Skeletal muscle satellite cell (primary cell): ENCODE measurements around the gene CTDSPL.
"Not testable (repeated sequence)": the region's sequence is repeated elsewhere in the genome, so short reads cannot be mapped to it uniquely, and the experiment has no call there.

Source experiments
- H3K27me3 ChIP-seq: 2 replicates; pipeline ENCODE4 v1.7.0; 2013; ENCODE audit warnings: low read length; ENCODE audit not compliant: control insufficient read depth, insufficient read depth
- H3K36me3 ChIP-seq: 2 replicates; pipeline ENCODE4 v1.7.0; 2013; ENCODE audit warnings: mild to moderate bottlenecking, control low read depth, low read length; ENCODE audit not compliant: insufficient read depth
- H3K4me1 ChIP-seq: 2 replicates; pipeline ENCODE4 v1.7.0; 2013; ENCODE audit warnings: low read length; ENCODE audit not compliant: control insufficient read depth, insufficient read depth
- H3K4me2 ChIP-seq: 2 replicates; pipeline ENCODE4 v1.7.0; 2013; ENCODE audit warnings: mild to moderate bottlenecking, low read length
- H3K4me3 ChIP-seq: 2 replicates; pipeline ENCODE4 v1.7.0; 2013; ENCODE audit warnings: low read length
- H3K9ac ChIP-seq: 2 replicates; pipeline ENCODE4 v1.7.0; 2013; ENCODE audit warnings: mild to moderate bottlenecking, low read depth, low read length, moderate library complexity
- H3K9me3 ChIP-seq: replicated peaks from 2 replicates; pipeline ENCODE4 v1.7.0; 2013; ENCODE audit warnings: mild to moderate bottlenecking, control low read depth, low read length

Gene CTDSPL

GRCh38 chr3:38022896-38023709, 161.4 kb downstream of the CTDSPL start:
- peak overlapping the region; percentile 79 for H3K4me3 ChIP-seq
- H3K4me2 ChIP-seq: peak overlapping the region; percentile 90
- H3K4me1 ChIP-seq: peaks cover 21% of the 10 kb centered on the region

DNA sequence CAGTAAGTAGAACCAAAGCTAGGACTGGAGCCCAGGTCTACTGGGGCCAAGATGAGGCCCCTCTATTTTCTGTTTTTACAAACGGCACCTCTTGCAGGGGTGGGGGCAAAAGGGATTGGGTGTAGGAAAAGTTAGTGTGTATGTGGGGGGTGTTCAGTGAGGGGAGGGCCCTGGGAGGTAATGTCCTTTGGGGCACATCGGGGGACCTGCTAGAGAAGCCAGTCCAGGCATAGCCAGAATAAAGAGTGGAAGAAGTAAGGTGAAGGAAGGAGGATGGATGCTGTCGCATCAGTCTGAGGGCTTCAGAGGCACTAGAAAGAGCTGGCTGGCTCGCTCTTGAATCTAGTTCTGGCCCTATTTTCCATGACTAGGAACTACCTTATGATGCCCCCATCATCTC, 165.2 kb downstream of the CTDSPL start:
- Histone ChIP-seq H3K27me3 (no peaks in the 10 kb centered on the region), H3K9me3 (no peaks in the 10 kb centered on the region), H3K36me3 (no peaks in the 10 kb centered on the region), H3K9ac (no peak overlapping the region), H3K4me1 (peaks cover 48% of the 10 kb centered on the region), H3K4me2 (no peak overlapping the region), H3K4me3 (no peak overlapping the region)

More at GRCh38 chr3:38022896-38023709, 161.4 kb downstream of the CTDSPL start:
- H3K27me3 ChIP-seq: no peaks in the 10 kb centered on the region
- H3K9ac ChIP-seq: no peak overlapping the region
- H3K9me3 ChIP-seq: no peaks in the 10 kb centered on the region
- H3K36me3 ChIP-seq: peaks cover 16% of the 10 kb centered on the region

GRCh38 chr3:38027466-38028465, 166.1 kb downstream of the CTDSPL start:
- H3K9ac ChIP-seq: no peak overlapping the region
- H3K4me1 ChIP-seq: peaks cover 52% of the 10 kb centered on the region
- no peaks in the 10 kb centered on the region for H3K36me3 ChIP-seq
- no peaks in the 10 kb centered on the region for H3K27me3 ChIP-seq
- peak overlapping the region; percentile 84 for H3K4me3 ChIP-seq
- H3K9me3 ChIP-seq: no peaks in the 10 kb centered on the region
- peak overlapping the region; percentile 93 for H3K4me2 ChIP-seq

DNA sequence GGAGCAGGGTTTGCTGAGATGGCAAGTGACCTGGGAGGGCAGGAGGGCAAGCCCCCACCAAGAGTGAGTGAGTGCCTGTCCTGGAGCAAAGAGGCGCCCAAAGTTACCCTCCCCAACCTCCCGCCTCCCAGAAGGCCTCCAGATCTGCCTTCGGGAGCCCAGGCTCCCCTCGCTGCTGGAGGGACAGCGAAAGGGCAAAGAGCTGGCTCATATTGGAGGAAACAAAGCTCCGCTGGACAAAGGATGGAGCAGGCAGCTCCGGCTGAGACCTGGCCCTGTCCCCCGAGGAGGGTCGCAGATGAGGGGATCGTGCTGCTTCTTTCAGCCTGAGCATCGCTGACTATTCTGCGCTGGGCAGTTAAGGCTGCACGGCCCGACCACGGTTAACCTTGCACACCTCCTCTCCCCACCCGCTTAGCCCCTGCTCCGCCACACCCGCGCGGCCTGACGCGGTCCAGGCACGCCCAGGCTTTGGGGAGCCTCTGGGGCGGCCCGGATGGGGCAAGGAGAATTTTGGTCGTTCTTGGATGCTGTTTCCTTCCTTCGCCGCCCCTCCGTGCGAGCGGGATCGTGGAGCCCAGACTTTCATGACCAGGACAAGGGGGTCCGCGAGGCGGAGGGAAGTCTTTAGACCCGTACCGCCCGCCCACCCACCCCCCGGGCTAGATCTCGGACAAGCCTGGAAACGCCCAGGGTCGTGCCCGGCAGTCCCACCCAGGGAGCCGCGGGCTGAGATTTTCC, 167.1 kb downstream of the CTDSPL start:
- H3K9ac ChIP-seq: peak overlapping the region; percentile 86
- H3K9me3 ChIP-seq: no peaks in the 10 kb centered on the region
- peaks cover 48% of the 10 kb centered on the region for H3K4me1 ChIP-seq

DNA sequence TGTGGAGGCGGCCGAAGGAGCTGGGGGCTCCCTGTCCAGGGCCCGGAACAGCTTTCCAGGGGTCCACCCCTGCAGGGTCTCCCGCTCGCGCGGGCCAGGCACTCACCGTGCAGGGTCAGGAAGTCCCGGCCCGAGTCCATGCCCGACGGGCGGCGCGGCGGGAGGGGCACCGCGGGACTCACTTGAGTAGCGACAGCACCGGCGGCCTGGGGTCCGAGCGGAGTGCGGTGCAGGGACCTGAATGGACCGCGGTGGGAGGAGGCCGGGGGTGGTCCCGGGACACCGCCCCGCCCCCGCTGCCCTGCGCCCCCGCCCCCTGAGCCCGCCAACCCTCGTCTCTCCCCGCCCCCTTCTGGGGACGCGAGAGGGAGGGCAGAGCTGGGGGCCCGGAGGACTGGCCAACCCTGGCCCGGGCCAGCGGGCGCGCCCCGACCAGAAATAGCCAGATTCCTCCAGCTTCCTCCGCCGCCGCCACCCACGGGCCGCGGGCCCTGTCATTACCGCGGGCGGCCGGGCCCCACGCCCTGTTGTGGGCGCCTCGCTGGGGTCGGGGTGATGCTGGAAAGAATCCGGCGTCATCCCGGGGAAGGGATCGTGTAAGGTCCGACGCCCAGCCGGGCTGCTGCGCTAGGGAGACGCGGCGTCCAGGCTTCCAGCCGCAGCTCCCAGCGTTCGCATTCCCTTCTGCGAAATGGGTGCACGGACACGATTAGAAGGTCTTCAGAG, 167.9 kb downstream of the CTDSPL start, which contains the start of gene PLCD1:
TSS of gene PLCD1 (minus strand) at position 243 of the 726 bp plus-strand sequence. CDS start at position 140, 103 bp downstream.
- peak within 1 kb of the TSS; percentile 93 for H3K4me2 ChIP-seq
- peak within 1 kb of the TSS; percentile 86 for H3K9ac ChIP-seq
- H3K36me3 ChIP-seq: no peaks in the 10 kb centered on the region
- peaks cover 43% of the 10 kb centered on the region for H3K4me1 ChIP-seq
- H3K4me3 ChIP-seq: peak within 1 kb of the TSS; percentile 84
- H3K27me3 ChIP-seq: no peaks in the 10 kb centered on the region
- no peaks in the 10 kb centered on the region for H3K9me3 ChIP-seq

More for the DNA sequence above, 167.1 kb downstream of the CTDSPL start:
- H3K4me3 ChIP-seq: peak overlapping the region; percentile 84
- H3K4me2 ChIP-seq: peak overlapping the region; percentile 93
- H3K27me3 ChIP-seq: no peaks in the 10 kb centered on the region
- H3K36me3 ChIP-seq: no peaks in the 10 kb centered on the region

GRCh38 chr3:38030126-38031021, 168.7 kb downstream of the CTDSPL start:
- Histone ChIP-seq H3K27me3 (no peaks in the 10 kb centered on the region), H3K9ac (peak overlapping the region; percentile 84), H3K36me3 (no peaks in the 10 kb centered on the region), H3K4me2 (peak overlapping the region; percentile 93), H3K9me3 (no peaks in the 10 kb centered on the region), H3K4me3 (peak overlapping the region; percentile 84), H3K4me1 (peaks cover 40% of the 10 kb centered on the region)

DNA sequence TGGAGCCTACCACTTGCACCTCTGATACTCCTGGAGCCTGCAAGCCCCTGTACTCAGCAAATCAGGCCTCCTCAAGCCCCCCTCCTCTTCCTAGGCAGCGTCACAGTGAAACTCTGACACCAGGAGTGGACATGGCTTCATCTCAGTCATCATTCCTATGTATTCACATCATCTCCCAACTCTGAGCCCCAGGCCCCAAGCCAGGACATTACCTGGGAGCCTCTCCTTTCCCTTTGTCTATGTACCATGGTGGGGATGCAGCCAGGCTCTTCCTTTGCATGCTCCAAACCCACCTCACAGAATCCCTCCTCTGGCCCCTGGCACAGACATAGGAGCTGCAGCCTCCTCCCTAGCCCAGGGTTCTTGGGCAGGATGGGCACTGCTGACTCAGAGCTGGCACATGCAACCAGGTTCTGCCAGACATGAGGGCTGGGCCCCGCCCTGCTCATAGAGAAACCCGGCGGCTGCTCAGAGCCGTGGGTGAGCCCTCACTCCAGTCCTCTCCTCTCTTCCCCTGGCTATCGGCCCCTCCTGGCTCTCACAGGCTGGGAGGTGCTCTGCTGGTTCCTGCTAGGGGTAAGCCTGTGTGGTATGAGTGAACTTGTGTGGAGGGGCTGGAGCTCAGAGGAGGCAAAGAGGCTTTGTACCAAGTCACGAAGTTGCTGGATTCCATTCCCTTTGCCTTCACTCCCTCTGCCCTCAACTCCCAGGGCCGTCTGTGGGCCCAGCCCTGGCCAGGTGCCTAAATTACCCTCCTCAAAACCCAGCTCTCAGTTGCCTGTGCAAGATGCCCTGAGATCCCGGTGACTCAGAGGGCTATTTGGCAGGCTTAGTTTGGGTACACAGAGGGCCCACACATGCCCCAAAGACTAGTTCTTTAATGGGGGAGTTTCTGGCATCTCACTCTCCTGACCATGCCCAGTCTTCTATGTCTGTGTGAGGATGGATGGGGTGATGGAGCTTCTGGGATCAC, 169.6 kb downstream of the CTDSPL start:
- Histone ChIP-seq H3K36me3 (no peaks in the 10 kb centered on the region), H3K27me3 (no peaks in the 10 kb centered on the region), H3K4me2 (peak overlapping the region; percentile 93), H3K9me3 (no peaks in the 10 kb centered on the region), H3K4me3 (peak overlapping the region; percentile 20), H3K9ac (peak overlapping the region; percentile 84), H3K4me1 (peaks cover 33% of the 10 kb centered on the region)

- peaks cover 33% of the 10 kb centered on the region for H3K4me1 ChIP-seq
- H3K9me3 ChIP-seq: no peaks in the 10 kb centered on the region
- no peaks in the 10 kb centered on the region for H3K27me3 ChIP-seq
- H3K9ac ChIP-seq: no peak overlapping the region
- H3K4me2 ChIP-seq: no peak overlapping the region
- H3K4me3 ChIP-seq: no peak overlapping the region
- no peaks in the 10 kb centered on the region for H3K36me3 ChIP-seq
Observed at GRCh38 chr3:38032328-38032865, 170.7 kb downstream of the CTDSPL start.

DNA sequence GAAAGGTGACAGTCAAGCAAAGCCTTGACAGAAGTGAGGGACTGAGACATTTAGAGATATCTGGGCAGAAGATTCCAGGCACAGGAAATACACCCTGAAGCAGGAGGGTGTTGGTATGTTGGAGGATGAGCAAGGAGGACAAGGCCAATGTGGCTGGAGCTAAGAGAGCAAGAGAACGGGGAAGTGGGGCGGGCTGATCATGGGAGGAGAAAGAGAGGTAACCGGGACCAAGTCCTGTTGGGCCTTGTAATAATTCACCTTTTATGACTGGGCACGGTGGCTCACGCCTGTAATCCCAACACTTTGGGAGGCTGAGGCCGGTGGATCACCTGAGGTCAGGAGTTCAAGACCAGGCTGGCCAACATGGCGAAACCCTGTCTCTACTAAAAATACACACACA, 171.9 kb downstream of the CTDSPL start:
- H3K4me1 ChIP-seq: peaks cover 26% of the 10 kb centered on the region
- H3K4me2 ChIP-seq, H3K36me3 ChIP-seq, H3K9me3 ChIP-seq, H3K4me3 ChIP-seq, H3K9ac ChIP-seq, H3K27me3 ChIP-seq: not testable (repeated sequence)
